Measurements from ENCODE around the gene SCN2A.

Gene SCN2A

DNA sequence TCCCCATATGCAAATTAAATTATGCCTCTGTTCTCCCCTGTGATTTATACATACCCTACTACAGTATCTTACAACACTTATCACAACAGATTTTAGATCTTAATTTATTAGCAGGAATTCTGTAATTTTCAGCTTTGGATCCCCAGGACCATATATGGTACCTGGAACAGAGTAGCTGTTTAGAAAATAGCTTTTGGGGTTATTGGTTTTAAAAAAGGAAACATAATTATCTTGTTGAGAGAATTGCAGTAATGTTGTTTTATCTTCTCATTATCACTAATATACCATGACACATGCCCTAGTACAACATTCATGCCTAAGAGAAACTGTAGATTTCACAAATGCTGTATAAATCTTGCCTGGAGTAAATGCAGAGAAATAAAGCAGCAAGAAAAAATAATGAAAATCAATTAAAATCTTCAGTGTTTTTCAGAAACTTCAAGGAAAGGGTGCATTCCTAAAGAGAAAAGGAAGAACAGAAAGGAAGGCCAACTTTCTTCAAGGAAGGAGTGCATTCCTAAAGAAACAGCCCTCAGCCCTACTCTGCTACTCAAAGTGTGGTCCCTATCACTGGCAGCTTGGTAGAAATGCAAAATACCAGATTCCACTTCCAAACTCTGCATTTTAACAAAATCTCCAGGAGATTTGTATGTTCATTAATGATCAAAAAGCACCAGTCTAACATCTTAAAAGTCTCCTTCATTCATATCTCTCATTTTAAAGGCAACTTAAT is 193.2 kb downstream of the SCN2A start:
- no peak for TF ChIP-seq CTCF (IDR thresholded peaks at IDR 0.05; ENCODE audit: low read depth, low read length)
- H3K4me3 ChIP-seq (ENCODE audit: low read depth, low read length), result no peak overlapping the region

DNA sequence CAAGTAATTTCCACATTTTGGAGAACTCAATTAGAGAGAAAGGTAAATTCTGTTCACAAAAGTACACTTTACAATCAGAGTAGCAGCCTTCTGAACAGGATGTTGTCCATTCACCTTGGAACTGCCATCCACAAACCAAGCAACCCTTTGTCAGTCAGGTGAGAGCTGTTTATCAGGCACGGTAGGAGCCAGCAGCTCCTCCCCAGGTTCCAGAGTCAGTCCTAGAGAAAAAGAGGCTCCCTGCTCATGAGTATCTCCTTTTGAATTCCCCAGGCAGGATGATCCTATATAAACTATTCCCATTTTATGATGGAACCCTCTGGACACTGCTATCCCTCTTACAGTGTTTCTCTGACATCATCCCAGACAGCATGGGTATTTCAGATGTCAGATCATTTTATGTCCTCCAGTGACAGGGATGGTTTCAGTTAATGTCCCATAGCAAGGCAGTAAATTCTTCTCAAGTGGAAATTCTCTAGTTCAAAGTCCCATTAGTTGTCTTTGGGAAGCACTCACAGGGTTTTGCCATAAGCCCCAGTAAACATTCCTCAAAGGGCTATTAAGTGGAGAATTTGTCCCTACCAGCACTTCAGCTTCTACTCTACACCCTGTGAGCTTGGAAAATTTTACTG is 195.8 kb downstream of the SCN2A start:
- no peak overlapping the region for H3K4me3 ChIP-seq (ENCODE audit: low read depth, low read length)
- TF ChIP-seq CTCF (IDR thresholded peaks at IDR 0.05; ENCODE audit: low read depth, low read length), result no peak

DNA sequence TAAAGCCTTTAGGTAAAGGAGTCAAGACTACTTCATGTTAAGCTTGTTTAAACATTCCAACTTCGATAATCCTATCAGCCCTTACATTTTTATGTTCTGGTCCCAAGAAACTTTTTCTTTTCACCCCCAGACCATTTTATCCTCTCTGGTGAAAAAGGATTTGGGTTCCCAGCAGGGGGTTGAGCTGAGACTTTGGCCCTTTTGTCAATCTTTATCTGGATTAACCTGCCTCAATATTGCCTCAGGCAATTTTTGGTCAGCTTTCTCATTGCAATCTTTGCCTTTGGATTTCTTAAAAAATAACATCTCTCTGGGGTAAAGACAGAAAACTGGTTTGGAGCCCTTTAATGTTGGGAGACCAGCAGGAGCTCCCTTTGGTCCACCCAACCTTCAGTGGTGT is 196.4 kb downstream of the SCN2A start:
- H3K4me3 ChIP-seq (ENCODE audit: low read depth, low read length), result no peak overlapping the region
- no peak for TF ChIP-seq CTCF (IDR thresholded peaks at IDR 0.05; ENCODE audit: low read depth, low read length)

- no peak for TF ChIP-seq CTCF (IDR thresholded peaks at IDR 0.05; ENCODE audit: low read depth, low read length)
- H3K4me3 ChIP-seq (ENCODE audit: low read depth, low read length), result no peak overlapping the region
Measured at GRCh38 chr2:165436559-165436958, 197.3 kb downstream of the SCN2A start.

- H3K4me3 ChIP-seq (ENCODE audit: low read depth, low read length), result no peak overlapping the region
- TF ChIP-seq CTCF (IDR thresholded peaks at IDR 0.05; ENCODE audit: low read depth, low read length), result no peak
Measured at GRCh38 chr2:165440367-165440766, 201.2 kb downstream of the SCN2A start.

Data from WI38 (cell line).